RCC 7860 (cell line): ENCODE results near the gene CD74.
"Not testable (repeated sequence)": the region's sequence is repeated elsewhere in the genome, so short reads cannot be mapped to it uniquely, and the experiment has no call there.

Source experiments
- DNase-seq: peaks from one replicate; pipeline ENCODE4 v3.0.0-alpha.2; 2015; ENCODE audit warnings: low spot score
- FAIRE-seq: peaks from 2 replicates; lab custom pipeline; 2012; peaks lifted over from hg19 to GRCh38; lab: Jason Lieb, UNC

The CD74 gene

GRCh38 chr5:150412319-150413175 lies at the start of gene CD74:
Gene CD74, minus strand, starts transcription at chr5:150412910. Its CDS starts 161 bp downstream, at chr5:150412749.
- FAIRE-seq = no peak
- DNase-seq = peak; percentile 56

GRCh38 chr5:150461231-150461630 lies 48.5 kb upstream of the CD74 start:
- FAIRE-seq (no peak), DNase-seq (no peak)

GRCh38 chr5:150460781-150461180 lies 48.1 kb upstream of the CD74 start:
- DNase-seq (no peak), FAIRE-seq (no peak)

GRCh38 chr5:150458802-150459557 lies 46.3 kb upstream of the CD74 start:
- FAIRE-seq = no peak
- peak; percentile 71 for DNase-seq

GRCh38 chr5:150457562-150458240 lies 45.0 kb upstream of the CD74 start:
- DNase-seq (no peak), FAIRE-seq (no peak)

- DNase-seq = no peak
- no peak for FAIRE-seq
Observed at GRCh38 chr5:150457121-150457520, 44.4 kb upstream of the CD74 start.

- DNase-seq (no peak), FAIRE-seq (no peak)
Observed at GRCh38 chr5:150454492-150455229, 42.0 kb upstream of the CD74 start.

GRCh38 chr5:150454027-150454426 lies 41.3 kb upstream of the CD74 start:
- DNase-seq = not testable (repeated sequence)

GRCh38 chr5:150452914-150453313 lies 40.2 kb upstream of the CD74 start:
- FAIRE-seq (no peak), DNase-seq (no peak)

More at GRCh38 chr5:150454027-150454426, 41.3 kb upstream of the CD74 start:
- FAIRE-seq = not testable (repeated sequence)

GRCh38 chr5:150451594-150451993 lies 38.9 kb upstream of the CD74 start:
- DNase-seq = no peak
- FAIRE-seq = no peak

GRCh38 chr5:150449517-150450339 lies 37.0 kb upstream of the CD74 start, which contains the start of gene RPS14:
Gene RPS14, minus strand, starts transcription at chr5:150449739. Its CDS starts 2,006 bp downstream, at chr5:150447733.
- peak; percentile 86 for DNase-seq
- no peak for FAIRE-seq

- DNase-seq (no peak), FAIRE-seq (no peak)
Observed at GRCh38 chr5:150448952-150449516, 36.3 kb upstream of the CD74 start.

- FAIRE-seq = no peak
- DNase-seq = no peak
Observed at GRCh38 chr5:150448334-150448733, 35.6 kb upstream of the CD74 start.

GRCh38 chr5:150447188-150447587 lies 34.5 kb upstream of the CD74 start:
- no peak for FAIRE-seq
- DNase-seq = no peak

- FAIRE-seq (no peak), DNase-seq (no peak)
Observed at GRCh38 chr5:150446583-150446982, 33.9 kb upstream of the CD74 start.

- FAIRE-seq = no peak
Observed at GRCh38 chr5:150446088-150446487, 33.4 kb upstream of the CD74 start.

GRCh38 chr5:150444770-150445169 lies 32.1 kb upstream of the CD74 start:
- no peak for FAIRE-seq

More at GRCh38 chr5:150446088-150446487, 33.4 kb upstream of the CD74 start:
- DNase-seq = no peak

GRCh38 chr5:150443242-150444075 lies 30.7 kb upstream of the CD74 start:
- FAIRE-seq = no peak
- DNase-seq = no peak

More at GRCh38 chr5:150444770-150445169, 32.1 kb upstream of the CD74 start:
- no peak for DNase-seq
